IMR-90 (cell line): ENCODE measurements around the gene SRP9. TPM values are rescaled to one million over a fixed set of nuclear protein-coding genes. Genes with fewer than 3 reads are reported as not detected.

Experiments
- ATAC-seq: fragments of 200-7000 bp; cut with Tn5 transposase; 2 replicates; pipeline ENCODE4 v1.9.1; 2020; ENCODE audit warnings: low read depth, mild to moderate bottlenecking, moderate library complexity
- BruUV-seq: library from RNA; stranded (reverse); fragments of 400-500 nt; replicated peaks from 2 replicates; lab custom pipeline; 2021; lab: Mats Ljungman, UMichigan
- CTCF ChIA-PET: fragments of 300-600 bp; formaldehyde crosslinking; extraction: SDS; loops from one replicate; lab custom pipeline; 2021; ENCODE audit warnings: antibody characterized with exemption; lab: Yijun Ruan, JAX
- POLR2A ChIA-PET: fragments of 300-600 bp; sonication (Branson Sonifier 250); formaldehyde crosslinking; loops from one replicate; lab custom pipeline; 2022; ENCODE audit warnings: antibody characterized with exemption; ENCODE audit not compliant: unreplicated experiment; lab: Charles Lee
- DNase-seq: peaks from one replicate; pipeline ENCODE4 v3.0.0; 2013
- H2AFZ ChIP-seq: replicated peaks from 2 replicates; pipeline ENCODE3; 2013; ENCODE audit warnings: low read length, mild to moderate bottlenecking; ENCODE audit not compliant: poor library complexity
- H2AK5ac ChIP-seq: 2 replicates; pipeline ENCODE4 v1.6.1; 2013; ENCODE audit warnings: low read depth, low read length, inconsistent platforms
- H2AK9ac ChIP-seq: replicated peaks from 2 replicates; pipeline ENCODE3; 2013; ENCODE audit warnings: mild to moderate bottlenecking, low read depth, low read length, moderate library complexity; ENCODE audit not compliant: poor library complexity
- H2BK120ac ChIP-seq: 2 replicates; pipeline ENCODE4 v1.6.1; 2013; ENCODE audit warnings: low read depth, low read length, inconsistent platforms
- H2BK15ac ChIP-seq: 3 replicates; pipeline ENCODE4 v1.6.1; 2013; ENCODE audit warnings: low read depth, low read length, inconsistent platforms
- H2BK20ac ChIP-seq: 2 replicates; pipeline ENCODE4 v1.6.1; 2013; ENCODE audit warnings: low read depth, mild to moderate bottlenecking, inconsistent platforms, low read length, moderate library complexity
- H2BK5ac ChIP-seq: 2 replicates; pipeline ENCODE4 v1.6.1; 2013; ENCODE audit warnings: mild to moderate bottlenecking, low read depth, low read length, inconsistent platforms; ENCODE audit not compliant: poor library complexity, severe bottlenecking
- H3K14ac ChIP-seq: replicated peaks from 2 replicates; pipeline ENCODE4 v1.6.1; 2013; ENCODE audit warnings: low read depth, low read length, inconsistent platforms
- H3K18ac ChIP-seq: 2 replicates; pipeline ENCODE4 v1.6.1; 2013; ENCODE audit warnings: low read depth, low read length, control low read depth
- H3K23ac ChIP-seq: 2 replicates; pipeline ENCODE4 v1.6.1; 2013; ENCODE audit warnings: low read depth, low read length, inconsistent platforms
- H3K27ac ChIP-seq: 2 replicates; pipeline ENCODE4 v1.5.1; 2013; ENCODE audit warnings: mild to moderate bottlenecking, control low read depth, low read length; ENCODE audit not compliant: insufficient read depth
- H3K27me3 ChIP-seq: 2 replicates; pipeline ENCODE4 v1.6.1; 2013; ENCODE audit warnings: low read length; ENCODE audit not compliant: control insufficient read depth, insufficient read depth
- H3K36me3 ChIP-seq: 2 replicates; pipeline ENCODE4 v1.6.1; 2013; ENCODE audit warnings: low read length, mixed read lengths; ENCODE audit not compliant: control insufficient read depth, insufficient read depth
- H3K4ac ChIP-seq: 2 replicates; pipeline ENCODE4 v1.6.1; 2013; ENCODE audit warnings: low read depth, low read length, inconsistent platforms
- H3K4me1 ChIP-seq: 2 replicates; pipeline ENCODE4 v1.6.1; 2013; ENCODE audit warnings: low read length, mixed read lengths; ENCODE audit not compliant: control insufficient read depth, insufficient read depth
- H3K4me2 ChIP-seq: 2 replicates; pipeline ENCODE4 v1.6.1; 2013; ENCODE audit warnings: low read depth, mild to moderate bottlenecking, control low read depth, low read length, moderate library complexity
- H3K4me3 ChIP-seq: 2 replicates; pipeline ENCODE4 v1.5.1; 2013; ENCODE audit warnings: low read depth, mild to moderate bottlenecking, control low read depth, low read length, moderate library complexity; ENCODE audit not compliant: insufficient read depth
- H3K56ac ChIP-seq: 2 replicates; pipeline ENCODE4 v1.6.1; 2013; ENCODE audit warnings: low read length, inconsistent platforms; ENCODE audit not compliant: insufficient read depth; ENCODE audit errors: extremely low read depth
- H3K79me1 ChIP-seq, 2 experiments: 2 replicates each; pipeline ENCODE4 v1.6.1; 2013; ENCODE audit warnings: low read length in 2 of 2, inconsistent platforms in 1 of 2, low read depth in 1 of 2
- H3K9ac ChIP-seq: 2 replicates; pipeline ENCODE4 v1.6.1; 2013; ENCODE audit warnings: low read depth, low read length, control low read depth
- H3K9me1 ChIP-seq: 2 replicates; pipeline ENCODE4 v1.6.1; 2013; ENCODE audit warnings: low read length, inconsistent platforms; ENCODE audit not compliant: insufficient read depth
- H3K9me3 ChIP-seq: 2 replicates; pipeline ENCODE4 v1.6.1; 2013; ENCODE audit warnings: low read length; ENCODE audit not compliant: control insufficient read depth, insufficient read depth
- H4K20me1 ChIP-seq: 2 replicates; pipeline ENCODE4 v1.6.1; 2013; ENCODE audit warnings: low read length, inconsistent platforms; ENCODE audit not compliant: insufficient read depth
- H4K5ac ChIP-seq: 2 replicates; pipeline ENCODE4 v1.6.1; 2013; ENCODE audit warnings: mild to moderate bottlenecking, low read depth, low read length, control low read depth
- H4K8ac ChIP-seq, 2 experiments: 2 replicates each; pipeline ENCODE4 v1.6.1; 2013; ENCODE audit warnings: low read depth in 2 of 2, low read length in 2 of 2, control low read depth in 1 of 2, inconsistent platforms in 1 of 2
- H4K91ac ChIP-seq: 2 replicates; pipeline ENCODE4 v1.6.1; 2013; ENCODE audit warnings: low read depth, low read length, inconsistent platforms; ENCODE audit not compliant: insufficient read depth
- CEBPB ChIP-seq: IDR thresholded peaks from 2 replicates; pipeline ENCODE4 v1.6.1; 2012; ENCODE audit warnings: low read depth, low read length, improper control_type of control experiment
- CHD1 ChIP-seq: IDR thresholded peaks from 2 replicates; pipeline ENCODE4 v1.6.1; 2012; ENCODE audit warnings: low read depth, low read length, improper control_type of control experiment
- CTCF ChIP-seq: conservative IDR thresholded peaks from 2 replicates; pipeline ENCODE4 v1.5.1; 2012; ENCODE audit warnings: mild to moderate bottlenecking, low read depth, low read length, improper control_type of control experiment
- FOS ChIP-seq: fragments of 150-350 bp; IDR thresholded peaks from 2 replicates; pipeline ENCODE4 v1.6.1; 2016; ENCODE audit warnings: low read depth, low read length
- MXI1 ChIP-seq: IDR thresholded peaks from 2 replicates; pipeline ENCODE4 v1.6.1; 2012; ENCODE audit warnings: low read depth, mild to moderate bottlenecking, low read length, moderate library complexity, borderline replicate concordance
- NFE2L2 ChIP-seq: fragments of 150-350 bp; IDR thresholded peaks from 2 replicates; pipeline ENCODE4 v1.6.1; 2016; ENCODE audit warnings: low read depth, mild to moderate bottlenecking, low read length
- POLR2A ChIP-seq: IDR thresholded peaks from 2 replicates; pipeline ENCODE4 v1.6.1; 2012; ENCODE audit warnings: mild to moderate bottlenecking, low read depth, low read length
- RCOR1 ChIP-seq: IDR thresholded peaks from 2 replicates; pipeline ENCODE4 v1.6.1; 2012; ENCODE audit warnings: mild to moderate bottlenecking, low read length, improper control_type of control experiment; ENCODE audit not compliant: insufficient replicate concordance
- USF2 ChIP-seq: fragments of 150-350 bp; IDR thresholded peaks from 2 replicates; pipeline ENCODE4 v1.6.1; 2017; ENCODE audit warnings: mild to moderate bottlenecking, antibody characterized with exemption, low read length, low read depth
- WGBS, 2 experiments: methylation state at CpG; one replicate each; pipeline versions ENCODE4 v1.1.5 to v1.1.7; 2013; ENCODE audit warnings: missing lambda C conversion rate in 2 of 2; ENCODE audit not compliant: insufficient read length in 1 of 2; ENCODE audit errors: extremely low coverage in 2 of 2; 5-methylcytosine and 5-hydroxymethylcytosine counted together
- dilution Hi-C: fragments of 300-500 bp; cut with HindIII; formaldehyde crosslinking; loops from one replicate; pipeline ENCODE4 v1.14.3; 2018; ENCODE audit warnings: low sequenced_read_pairs; ENCODE audit not compliant: unreplicated experiment
- in situ Hi-C: fragments of 300-500 bp; cut with MboI; formaldehyde crosslinking; loops from 3 replicates; pipeline ENCODE4 v1.14.3; 2019; ENCODE audit warnings: low sequenced_read_pairs, inconsistent platforms, mixed read lengths
- intact Hi-C: fragments of 100-400 bp; cut with micrococcal nuclease; formaldehyde crosslinking; loops from 2 replicates; pipeline ENCODE4 v1.10.0; 2022
- polyA plus RNA-seq, 3 experiments: library from polyadenylated mRNA; depleted of rRNA; stranded (reverse); fragments of >200 nt; gene quantifications; 2 replicates each; pipeline ENCODE4 v1.2.3, GENCODE V29; 2012; ENCODE audit warnings: low replicate concordance in 1 of 3
- total RNA-seq: library from RNA; depleted of rRNA; stranded (reverse); fragments of >200 nt; gene quantifications from 2 replicates; pipeline ENCODE4 v1.2.3, GENCODE V29; 2012

SRP9 gene
- total and polyA plus RNA-seq, 2 of the 4 experiments (the other 2 are of a cell fraction), result 230 to 295 TPM

DNA sequence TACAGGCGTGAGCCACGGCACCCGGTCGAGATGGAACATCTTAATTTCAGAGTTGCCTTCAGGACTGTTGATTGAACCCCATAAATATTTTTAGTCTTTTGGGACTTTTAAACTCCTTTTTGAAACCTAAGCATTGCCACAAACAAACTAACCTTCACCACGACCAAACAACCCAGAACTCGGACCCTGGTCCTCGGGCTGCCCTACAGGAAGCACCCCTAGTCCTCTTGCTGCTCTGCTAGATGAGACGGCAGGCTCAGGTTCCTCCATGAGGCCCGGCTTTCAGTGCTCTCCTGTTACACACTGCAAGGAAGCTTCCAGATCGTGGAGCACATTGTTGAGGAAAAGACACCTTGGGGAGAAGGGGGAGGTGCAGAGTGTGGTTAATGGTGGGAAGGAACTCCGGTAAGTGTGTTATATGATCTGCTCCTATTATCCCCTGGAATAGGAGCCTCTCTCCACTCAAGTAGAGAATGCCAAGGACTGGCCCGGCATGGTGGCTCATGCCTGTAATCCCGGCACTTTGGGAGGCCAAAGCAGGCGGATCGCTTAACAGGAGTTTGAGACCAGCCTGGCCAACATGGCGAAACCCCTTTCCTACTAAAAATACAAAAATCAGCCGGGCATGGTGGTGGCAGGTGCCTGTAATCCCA is 38.0 kb downstream of the SRP9 start:
- no peak overlapping the region for H3K14ac ChIP-seq
- no TSS peak for BruUV-seq
- POLR2A ChIA-PET, result no interaction called here

More for the DNA sequence above, 38.0 kb downstream of the SRP9 start:
- Histone ChIP-seq H3K27ac (no peak overlapping the region), H2BK20ac (no peak overlapping the region), H3K18ac (no peak overlapping the region), H2AK9ac (no peak overlapping the region), H2BK120ac (no peak overlapping the region), H3K4ac (no peak overlapping the region; the same call in 1 of the 2 replicates), H4K20me1 (no peaks in the 10 kb centered on the region), H4K91ac (no peak overlapping the region), H3K4me1 (peaks cover 37% of the 10 kb centered on the region), H4K5ac (no peak overlapping the region), H3K79me1 (peaks cover 10 to 42% of the 10 kb centered on the region in 2 experiments; a peak in 3 of 4 replicates), H3K9me3 (no peaks in the 10 kb centered on the region), H3K4me3 (no peak overlapping the region), H2AK5ac (no peak overlapping the region), H2BK5ac (no peak overlapping the region), H3K9me1 (peaks cover 29% of the 10 kb centered on the region), H2AFZ (no peak overlapping the region), H3K56ac (no peak overlapping the region), H2BK15ac (no peak overlapping the region), H3K23ac (no peak overlapping the region), H3K27me3 (no peaks in the 10 kb centered on the region), H3K36me3 (no peaks in the 10 kb centered on the region), H3K9ac (no peak overlapping the region), H4K8ac (no peak overlapping the region), H3K4me2 (no peak overlapping the region)
- intact Hi-C loops (no loop called here), dilution Hi-C loops (no loop called here), in situ Hi-C loops (no loop called here)
- CTCF ChIA-PET, result no interaction called here
- WGBS, 2 experiments, result 100% methylated on average over 1 of the region's 17 CpGs; no CpG with 5 or more reads in 1 of the 2 experiments
- no peak for TF ChIP-seq MXI1
- no peak for TF ChIP-seq CEBPB
- TF ChIP-seq NFE2L2, result no peak
- no peak for TF ChIP-seq CTCF
- no peak for TF ChIP-seq RCOR1
- no peak for TF ChIP-seq CHD1
- TF ChIP-seq FOS, result no peak
- no peak for TF ChIP-seq USF2
- no peak for TF ChIP-seq POLR2A
- DNase-seq (no peak), ATAC-seq (no peak)
